HepG2 (cell line): ENCODE measurements around the gene TAF6. TPM values are rescaled to one million over a fixed set of nuclear protein-coding genes. Genes with fewer than 3 reads are reported as not detected.

Experiments
- ARID2 ChIP-seq: sonication (generic); formaldehyde crosslinking; IDR thresholded peaks from 2 replicates; pipeline ENCODE4 v1.8.1; 2022; ENCODE audit warnings: mild to moderate bottlenecking, missing genetic modification reagents, borderline replicate concordance
- KDM5A ChIP-seq: fragments of 200-600 bp; sonication (generic); IDR thresholded peaks from 2 replicates; pipeline ENCODE4 v1.7.0; 2018; ENCODE audit warnings: antibody characterized with exemption, mild to moderate bottlenecking, low read length, borderline replicate concordance
- POLR2AphosphoS5 ChIP-seq: IDR thresholded peaks from 2 replicates; pipeline ENCODE4 v1.6.1; 2012; ENCODE audit warnings: low read depth, low read length
- POLR2G ChIP-seq: fragments of 200-400 bp; formaldehyde crosslinking; IDR thresholded peaks from 2 replicates; pipeline ENCODE4 v1.6.1; 2018; ENCODE audit warnings: mild to moderate bottlenecking, low read depth, low read length, moderate library complexity
- SAFB2 ChIP-seq: sonication (generic); formaldehyde crosslinking; IDR thresholded peaks from 2 replicates; pipeline ENCODE4 v1.5.1; 2020; ENCODE audit warnings: missing genetic modification reagents, low read depth, mild to moderate bottlenecking, borderline replicate concordance
- SP5 ChIP-seq: IDR thresholded peaks from 2 replicates; pipeline ENCODE4 v1.6.1; 2016; ENCODE audit warnings: low read depth, borderline replicate concordance
- THYN1 ChIP-seq: sonication (generic); formaldehyde crosslinking; IDR thresholded peaks from 2 replicates; pipeline ENCODE4 v1.8.1; 2023; ENCODE audit warnings: low read depth, mild to moderate bottlenecking, moderate library complexity, missing genetic modification reagents, borderline replicate concordance
- TOE1 ChIP-seq: sonication (generic); formaldehyde crosslinking; IDR thresholded peaks from 2 replicates; pipeline ENCODE4 v1.4.0; 2020; ENCODE audit warnings: mild to moderate bottlenecking, missing genetic modification reagents
- ZFP36L2 ChIP-seq: sonication (generic); formaldehyde crosslinking; IDR thresholded peaks from 2 replicates; pipeline ENCODE4 v1.4.0; 2020; ENCODE audit warnings: missing genetic modification reagents
- ZFP82 ChIP-seq: sonication (generic); formaldehyde crosslinking; IDR thresholded peaks from 2 replicates; pipeline ENCODE4 v1.5.1; 2020; ENCODE audit warnings: mild to moderate bottlenecking, missing genetic modification reagents, borderline replicate concordance
- ZNF251 ChIP-seq: sonication (generic); formaldehyde crosslinking; IDR thresholded peaks from 2 replicates; pipeline ENCODE4 v1.9.0; 2021; ENCODE audit warnings: mild to moderate bottlenecking, missing genetic modification reagents
- ZNF549 ChIP-seq: sonication (generic); formaldehyde crosslinking; IDR thresholded peaks from 2 replicates; pipeline ENCODE4 v1.5.0; 2020; ENCODE audit warnings: missing genetic modification reagents
- ZNF709 ChIP-seq: sonication (generic); formaldehyde crosslinking; IDR thresholded peaks from 2 replicates; pipeline ENCODE4 v1.5.0; 2020; ENCODE audit warnings: mild to moderate bottlenecking, missing genetic modification reagents
- ZNF780A ChIP-seq: sonication (generic); formaldehyde crosslinking; IDR thresholded peaks from 2 replicates; pipeline ENCODE4 v1.8.0; 2022; ENCODE audit warnings: mild to moderate bottlenecking, missing genetic modification reagents, moderate library complexity
- ZNF816 ChIP-seq: sonication (generic); formaldehyde crosslinking; IDR thresholded peaks from 2 replicates; pipeline ENCODE4 v1.8.0; 2022; ENCODE audit warnings: missing genetic modification reagents, mild to moderate bottlenecking, borderline replicate concordance
- ZZZ3 ChIP-seq: sonication (generic); formaldehyde crosslinking; IDR thresholded peaks from 2 replicates; pipeline ENCODE4 v1.4.0; 2020; ENCODE audit warnings: missing genetic modification reagents, mild to moderate bottlenecking, borderline replicate concordance
- polyA plus RNA-seq, 8 experiments: library from polyadenylated mRNA; depleted of rRNA in 3 of 8; stranded (reverse) in 7 of 8; unstranded in 1 of 8; fragments of >200 nt; fragmentation: Illumina TruSeq in 4 of 8; extraction: Trizol in 4 of 8; gene quantifications; 2 replicates each; pipeline versions ENCODE4 v1.2.1 to v1.2.3, GENCODE V29; 2011 to 2016; ENCODE audit warnings: low read depth in 4 of 8, missing spikeins in 1 of 8, mixed read lengths in 1 of 8; ENCODE audit not compliant: insufficient read depth in 1 of 8
- total RNA-seq, 5 experiments: library from RNA; depleted of rRNA; stranded (reverse); fragments of >200 nt; fragmentation: Illumina TruSeq; extraction: Trizol; gene quantifications; 2 replicates each; pipeline ENCODE4 v1.2.3, GENCODE V29; 2016; ENCODE audit warnings: low read depth in 1 of 5
- TF ChIP-seq, protein P1 (sequence below), 2 experiments: sonication (generic) in 1 of 2; formaldehyde crosslinking in 1 of 2; IDR thresholded peaks; 2 replicates each; pipeline versions ENCODE4 v1.4.0 to v1.6.1; 2016 to 2020; ENCODE audit warnings: borderline replicate concordance in 1 of 2, low read depth in 1 of 2, mild to moderate bottlenecking in 1 of 2, missing genetic modification reagents in 1 of 2
- TF ChIP-seq, protein P2 (sequence below): sonication (generic); formaldehyde crosslinking; IDR thresholded peaks from 2 replicates; pipeline ENCODE4 v1.4.0; 2020; ENCODE audit warnings: missing genetic modification reagents
- TF ChIP-seq, protein P3 (sequence below): sonication (generic); formaldehyde crosslinking; IDR thresholded peaks from 2 replicates; pipeline ENCODE4 v1.5.0; 2020; ENCODE audit warnings: mild to moderate bottlenecking, missing genetic modification reagents, borderline replicate concordance

The TAF6 gene
- total and polyA plus RNA-seq, 2 of the 13 experiments (the other 11 are each of a cell fraction or from before 2014, with no cell fraction given): 12.9 to 18.8 TPM

DNA sequence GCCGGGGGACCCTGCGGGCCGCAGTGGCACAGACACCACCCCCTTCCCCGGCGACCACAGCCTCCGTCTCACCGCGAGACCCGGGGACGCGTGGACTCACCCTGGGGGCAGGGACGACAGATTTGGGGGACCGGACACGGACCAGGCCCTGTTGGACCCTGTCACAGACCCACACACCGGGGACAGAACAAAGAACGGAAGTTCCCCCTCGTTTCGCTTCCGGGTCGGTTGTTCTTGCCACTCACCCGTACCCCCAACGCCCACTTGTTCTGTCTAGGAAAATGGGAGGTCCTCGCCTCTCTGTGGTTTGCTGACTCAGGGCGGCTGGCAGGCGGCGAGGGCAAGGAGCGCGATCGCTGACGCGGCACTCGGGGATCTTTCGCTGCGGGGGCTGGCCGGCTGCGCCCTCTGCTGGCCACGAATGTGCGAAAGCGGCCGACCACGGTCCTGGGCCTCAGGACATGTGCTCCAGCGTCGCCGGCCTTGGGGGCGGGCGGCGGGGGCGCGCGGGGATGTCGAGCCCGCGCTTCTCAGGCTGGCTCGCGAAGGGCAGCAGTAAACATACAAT, 37.5 kb downstream of the TAF6 start, which contains the start of gene ZNF3 (continued):
- peak; percentile 69; the same call in 1 of the 2 replicates for TF ChIP-seq ZZZ3 (CRISPR knock-in tag)
- TF ChIP-seq ZNF780A: no peak
- peak; percentile 89 for TF ChIP-seq POLR2AphosphoS5
- TF ChIP-seq, protein P1, sequence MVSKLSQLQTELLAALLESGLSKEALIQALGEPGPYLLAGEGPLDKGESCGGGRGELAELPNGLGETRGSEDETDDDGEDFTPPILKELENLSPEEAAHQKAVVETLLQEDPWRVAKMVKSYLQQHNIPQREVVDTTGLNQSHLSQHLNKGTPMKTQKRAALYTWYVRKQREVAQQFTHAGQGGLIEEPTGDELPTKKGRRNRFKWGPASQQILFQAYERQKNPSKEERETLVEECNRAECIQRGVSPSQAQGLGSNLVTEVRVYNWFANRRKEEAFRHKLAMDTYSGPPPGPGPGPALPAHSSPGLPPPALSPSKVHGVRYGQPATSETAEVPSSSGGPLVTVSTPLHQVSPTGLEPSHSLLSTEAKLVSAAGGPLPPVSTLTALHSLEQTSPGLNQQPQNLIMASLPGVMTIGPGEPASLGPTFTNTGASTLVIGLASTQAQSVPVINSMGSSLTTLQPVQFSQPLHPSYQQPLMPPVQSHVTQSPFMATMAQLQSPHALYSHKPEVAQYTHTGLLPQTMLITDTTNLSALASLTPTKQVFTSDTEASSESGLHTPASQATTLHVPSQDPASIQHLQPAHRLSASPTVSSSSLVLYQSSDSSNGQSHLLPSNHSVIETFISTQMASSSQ (IDR thresholded peaks at IDR 0.05; ENCODE audit: low read depth): peak; percentile 24; the same call in 1 of the 2 replicates
- TF ChIP-seq, protein P1 (CRISPR knock-in tag; IDR thresholded peaks at IDR 0.05; ENCODE audit: borderline replicate concordance): peak; percentile 83
- TF ChIP-seq KDM5A: peak; percentile 72; the same call in 1 of the 2 replicates
- 0 out of 2 replicates have a peak, but pooled peaks have one; percentile 85 for TF ChIP-seq THYN1 (CRISPR knock-in tag)
- TF ChIP-seq, protein P2, sequence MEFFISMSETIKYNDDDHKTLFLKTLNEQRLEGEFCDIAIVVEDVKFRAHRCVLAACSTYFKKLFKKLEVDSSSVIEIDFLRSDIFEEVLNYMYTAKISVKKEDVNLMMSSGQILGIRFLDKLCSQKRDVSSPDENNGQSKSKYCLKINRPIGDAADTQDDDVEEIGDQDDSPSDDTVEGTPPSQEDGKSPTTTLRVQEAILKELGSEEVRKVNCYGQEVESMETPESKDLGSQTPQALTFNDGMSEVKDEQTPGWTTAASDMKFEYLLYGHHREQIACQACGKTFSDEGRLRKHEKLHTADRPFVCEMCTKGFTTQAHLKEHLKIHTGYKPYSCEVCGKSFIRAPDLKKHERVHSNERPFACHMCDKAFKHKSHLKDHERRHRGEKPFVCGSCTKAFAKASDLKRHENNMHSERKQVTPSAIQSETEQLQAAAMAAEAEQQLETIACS: peak; percentile 98
- peak; percentile 72 for TF ChIP-seq TOE1 (CRISPR knock-in tag)
- TF ChIP-seq, protein P3, sequence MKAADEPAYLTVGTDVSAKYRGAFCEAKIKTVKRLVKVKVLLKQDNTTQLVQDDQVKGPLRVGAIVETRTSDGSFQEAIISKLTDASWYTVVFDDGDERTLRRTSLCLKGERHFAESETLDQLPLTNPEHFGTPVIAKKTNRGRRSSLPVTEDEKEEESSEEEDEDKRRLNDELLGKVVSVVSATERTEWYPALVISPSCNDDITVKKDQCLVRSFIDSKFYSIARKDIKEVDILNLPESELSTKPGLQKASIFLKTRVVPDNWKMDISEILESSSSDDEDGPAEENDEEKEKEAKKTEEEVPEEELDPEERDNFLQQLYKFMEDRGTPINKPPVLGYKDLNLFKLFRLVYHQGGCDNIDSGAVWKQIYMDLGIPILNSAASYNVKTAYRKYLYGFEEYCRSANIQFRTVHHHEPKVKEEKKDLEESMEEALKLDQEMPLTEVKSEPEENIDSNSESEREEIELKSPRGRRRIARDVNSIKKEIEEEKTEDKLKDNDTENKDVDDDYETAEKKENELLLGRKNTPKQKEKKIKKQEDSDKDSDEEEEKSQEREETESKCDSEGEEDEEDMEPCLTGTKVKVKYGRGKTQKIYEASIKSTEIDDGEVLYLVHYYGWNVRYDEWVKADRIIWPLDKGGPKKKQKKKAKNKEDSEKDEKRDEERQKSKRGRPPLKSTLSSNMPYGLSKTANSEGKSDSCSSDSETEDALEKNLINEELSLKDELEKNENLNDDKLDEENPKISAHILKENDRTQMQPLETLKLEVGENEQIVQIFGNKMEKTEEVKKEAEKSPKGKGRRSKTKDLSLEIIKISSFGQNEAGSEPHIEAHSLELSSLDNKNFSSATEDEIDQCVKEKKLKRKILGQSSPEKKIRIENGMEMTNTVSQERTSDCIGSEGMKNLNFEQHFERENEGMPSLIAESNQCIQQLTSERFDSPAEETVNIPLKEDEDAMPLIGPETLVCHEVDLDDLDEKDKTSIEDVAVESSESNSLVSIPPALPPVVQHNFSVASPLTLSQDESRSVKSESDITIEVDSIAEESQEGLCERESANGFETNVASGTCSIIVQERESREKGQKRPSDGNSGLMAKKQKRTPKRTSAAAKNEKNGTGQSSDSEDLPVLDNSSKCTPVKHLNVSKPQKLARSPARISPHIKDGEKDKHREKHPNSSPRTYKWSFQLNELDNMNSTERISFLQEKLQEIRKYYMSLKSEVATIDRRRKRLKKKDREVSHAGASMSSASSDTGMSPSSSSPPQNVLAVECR (CRISPR knock-in tag): peak; percentile 94
- peak; percentile 78 for TF ChIP-seq SP5 (CRISPR knock-in tag)
- peak; percentile 73; the same call in 1 of the 2 replicates for TF ChIP-seq SAFB2 (CRISPR knock-in tag)
- peak; percentile 78; the same call in 1 of the 2 replicates for TF ChIP-seq POLR2G
- TF ChIP-seq ZNF816: peak; percentile 79
- TF ChIP-seq ZNF549: no peak
- TF ChIP-seq ZFP36L2: no peak
- no peak for TF ChIP-seq ARID2 (CRISPR knock-in tag)
- TF ChIP-seq ZFP82 (CRISPR knock-in tag): peak; percentile 90
- no peak for TF ChIP-seq ZNF251 (CRISPR knock-in tag)
- peak; percentile 66; the same call in 1 of the 2 replicates for TF ChIP-seq ZNF709 (CRISPR knock-in tag)
